Aorta (tissue), 5 donors: ENCODE data around the gene LRIG3. TPM values are rescaled to one million over a fixed set of nuclear protein-coding genes. Genes with fewer than 3 reads are reported as not detected.

Experiments
- ATAC-seq: fragments of 200-7000 bp; cut with Tn5 transposase; one replicate; pipeline ENCODE4 v1.9.1; 2022; ENCODE audit warnings: moderate library complexity; ENCODE audit not compliant: low FRiP score
- DNase-seq, 2 donors: peaks; one replicate each; pipeline ENCODE4 v3.0.0-alpha.2; 2020
- H3K27ac ChIP-seq, 2 donors: one replicate each; pipeline ENCODE4 v1.5.1; 2013; ENCODE audit warnings: low read length in 2 of 2, mild to moderate bottlenecking in 2 of 2, moderate library complexity in 2 of 2, control low read depth in 1 of 2, inconsistent platforms in 1 of 2, low read depth in 1 of 2
- H3K27me3 ChIP-seq, 2 donors: one replicate each; pipeline ENCODE4 v1.6.1; 2013; ENCODE audit warnings: control low read depth in 1 of 2, low read length in 1 of 2, mild to moderate bottlenecking in 1 of 2, moderate library complexity in 1 of 2; ENCODE audit not compliant: insufficient read depth in 2 of 2, control insufficient read depth in 1 of 2
- H3K36me3 ChIP-seq, 2 donors: one replicate each; pipeline ENCODE4 v1.6.1; 2013; ENCODE audit warnings: control low read depth in 1 of 2, low read length in 1 of 2, mild to moderate bottlenecking in 1 of 2; ENCODE audit not compliant: insufficient read depth in 2 of 2, control insufficient read depth in 1 of 2
- H3K4me1 ChIP-seq, 2 donors: one replicate each; pipeline ENCODE4 v1.6.1; 2013; ENCODE audit warnings: low read length in 2 of 2, control low read depth in 1 of 2, mild to moderate bottlenecking in 1 of 2, moderate library complexity in 1 of 2; ENCODE audit not compliant: insufficient read depth in 2 of 2, control insufficient read depth in 1 of 2
- H3K4me3 ChIP-seq, 2 donors: one replicate each; pipeline ENCODE4 v1.5.1; 2013; ENCODE audit warnings: low read length in 2 of 2, control low read depth in 1 of 2, mild to moderate bottlenecking in 1 of 2
- H3K9me3 ChIP-seq: one replicate; pipeline ENCODE4 v1.6.1; 2013; ENCODE audit warnings: mild to moderate bottlenecking, low read length; ENCODE audit not compliant: control insufficient read depth
- WGBS, 2 donors: extraction: QIAGEN DNeasy Blood & Tissue Kit; methylation state at CpG; one replicate each; pipeline ENCODE4 v1.1.7; 2013; 5-methylcytosine and 5-hydroxymethylcytosine counted together
- intact Hi-C, 2 donors: fragments of 100-400 bp; cut with DNase I; formaldehyde crosslinking; loops; one replicate each; pipeline versions ENCODE4 v1.14.2 to v1.15.0; 2022
- long read RNA-seq, 2 donors: library from polyadenylated mRNA; unstranded; transcript quantifications; one replicate each; pipeline ENCODE4 v2.0.0, GENCODE V29; 2020 to 2021
- polyA plus RNA-seq, 2 donors: library from polyadenylated mRNA; stranded (reverse); fragments of 200-250 nt; gene quantifications; one replicate each; pipeline ENCODE4 v1.2.3, GENCODE V29; 2013
- total RNA-seq, 2 donors: library from RNA; stranded (reverse); fragmentation: NEBNext Ultra II Directional; extraction: Animal tissue kit (Norgen Biotek cat#: 25700); gene quantifications; one replicate each; pipeline ENCODE4 v1.2.1, GENCODE V29; 2021
- donor health status: healthy with polysubstance abuse.
- donor health status: Bipolar disorder and iron deficiency.
- donor health status: DM: no; HTN: no; CAD: no.
- donor health status: DM: no; HTN: no; CAD: no.
- donor health status: DM: yes; HTN: yes; CAD: no.

Gene LRIG3, protein sequence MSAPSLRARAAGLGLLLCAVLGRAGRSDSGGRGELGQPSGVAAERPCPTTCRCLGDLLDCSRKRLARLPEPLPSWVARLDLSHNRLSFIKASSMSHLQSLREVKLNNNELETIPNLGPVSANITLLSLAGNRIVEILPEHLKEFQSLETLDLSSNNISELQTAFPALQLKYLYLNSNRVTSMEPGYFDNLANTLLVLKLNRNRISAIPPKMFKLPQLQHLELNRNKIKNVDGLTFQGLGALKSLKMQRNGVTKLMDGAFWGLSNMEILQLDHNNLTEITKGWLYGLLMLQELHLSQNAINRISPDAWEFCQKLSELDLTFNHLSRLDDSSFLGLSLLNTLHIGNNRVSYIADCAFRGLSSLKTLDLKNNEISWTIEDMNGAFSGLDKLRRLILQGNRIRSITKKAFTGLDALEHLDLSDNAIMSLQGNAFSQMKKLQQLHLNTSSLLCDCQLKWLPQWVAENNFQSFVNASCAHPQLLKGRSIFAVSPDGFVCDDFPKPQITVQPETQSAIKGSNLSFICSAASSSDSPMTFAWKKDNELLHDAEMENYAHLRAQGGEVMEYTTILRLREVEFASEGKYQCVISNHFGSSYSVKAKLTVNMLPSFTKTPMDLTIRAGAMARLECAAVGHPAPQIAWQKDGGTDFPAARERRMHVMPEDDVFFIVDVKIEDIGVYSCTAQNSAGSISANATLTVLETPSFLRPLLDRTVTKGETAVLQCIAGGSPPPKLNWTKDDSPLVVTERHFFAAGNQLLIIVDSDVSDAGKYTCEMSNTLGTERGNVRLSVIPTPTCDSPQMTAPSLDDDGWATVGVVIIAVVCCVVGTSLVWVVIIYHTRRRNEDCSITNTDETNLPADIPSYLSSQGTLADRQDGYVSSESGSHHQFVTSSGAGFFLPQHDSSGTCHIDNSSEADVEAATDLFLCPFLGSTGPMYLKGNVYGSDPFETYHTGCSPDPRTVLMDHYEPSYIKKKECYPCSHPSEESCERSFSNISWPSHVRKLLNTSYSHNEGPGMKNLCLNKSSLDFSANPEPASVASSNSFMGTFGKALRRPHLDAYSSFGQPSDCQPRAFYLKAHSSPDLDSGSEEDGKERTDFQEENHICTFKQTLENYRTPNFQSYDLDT
- total RNA-seq (10 to 100 TPM; 23.3 to 51.4 TPM), polyA plus RNA-seq (10 to 100 TPM in 1 of 2 donors, 1 to 10 TPM in 1; 3.3 to 17.1 TPM)
- long read RNA-seq, donor 1, full-length matches to known transcripts = 1 of 9 reads
- long read RNA-seq, donor 1, partial matches to known transcripts = 6 of 9 reads
- long read RNA-seq, donor 1, other reads (novel, unspliced or antisense) = 2 of 9 reads
- long read RNA-seq, donor 2, full-length matches to known transcripts = 13 of 21 reads
- long read RNA-seq, donor 2, partial matches to known transcripts = 1 of 21 reads
- long read RNA-seq, donor 2, other reads (novel, unspliced or antisense) = 7 of 21 reads

DNA sequence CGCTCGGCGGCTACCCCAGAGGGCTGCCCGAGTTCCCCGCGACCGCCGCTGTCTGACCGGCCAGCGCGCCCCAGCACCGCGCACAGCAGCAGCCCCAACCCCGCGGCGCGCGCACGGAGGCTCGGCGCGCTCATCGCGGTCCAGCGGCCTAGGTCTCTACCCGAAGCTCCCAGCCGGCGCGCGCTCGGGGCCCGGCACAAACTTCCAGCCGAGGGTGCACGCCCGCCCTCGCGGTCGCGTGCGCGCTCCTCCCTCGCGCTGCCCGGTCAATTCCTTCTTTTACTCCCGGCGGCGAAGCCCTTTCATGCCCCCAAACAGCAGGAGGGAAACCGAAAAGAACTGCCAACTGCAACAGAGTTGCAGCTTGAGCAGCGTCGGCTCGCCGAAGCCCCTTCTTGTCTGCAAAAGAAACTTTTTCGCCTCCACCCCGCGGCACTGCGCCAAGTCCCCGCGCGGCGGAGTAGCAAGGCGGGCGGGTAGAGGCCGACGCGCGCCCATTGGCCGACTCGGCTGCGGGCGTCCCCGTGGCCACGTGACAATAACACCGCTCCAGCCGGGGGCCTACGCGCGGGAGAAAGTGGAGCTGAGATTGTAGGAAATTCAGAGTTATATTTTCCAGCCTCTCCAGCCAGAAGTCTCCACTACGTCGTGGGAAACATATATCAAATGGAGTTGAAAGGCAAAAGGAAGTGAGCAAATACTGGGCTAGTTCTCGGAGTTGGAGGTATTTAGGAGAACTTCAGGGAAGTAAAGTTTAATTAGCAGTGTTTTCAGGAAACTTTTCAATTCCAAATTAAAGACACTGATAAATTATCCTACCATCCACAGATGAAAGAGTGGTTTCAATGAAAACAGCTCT is at the start of gene LRIG3:
Gene LRIG3, minus strand, starts transcription at position 403 of the 859 bp plus-strand sequence. Its CDS starts 269 bp downstream, at position 134.
- Histone ChIP-seq H3K4me1 (no peaks in the 10 kb centered on the region), H3K27ac (peak within 1 kb of the TSS; percentile 70 to 85), H3K36me3 (no peaks in the 10 kb centered on the region), H3K9me3 (no peaks in the 10 kb centered on the region), H3K4me3 (peak within 1 kb of the TSS; percentile 61 to 83), H3K27me3 (no peaks in the 10 kb centered on the region)
- DNase-seq (peak; percentile 92 to 96), ATAC-seq (peak; percentile 96)
- WGBS, 2 donors = 1% methylated on average over 80 of the region's 80 CpGs
- intact Hi-C loops = loop anchor here in 1 of 2 donors (1.0 to 10.0 kb wide), 2 partner anchors 121 to 164 kb away; no protein-coding TSS in a partner anchor

DNA sequence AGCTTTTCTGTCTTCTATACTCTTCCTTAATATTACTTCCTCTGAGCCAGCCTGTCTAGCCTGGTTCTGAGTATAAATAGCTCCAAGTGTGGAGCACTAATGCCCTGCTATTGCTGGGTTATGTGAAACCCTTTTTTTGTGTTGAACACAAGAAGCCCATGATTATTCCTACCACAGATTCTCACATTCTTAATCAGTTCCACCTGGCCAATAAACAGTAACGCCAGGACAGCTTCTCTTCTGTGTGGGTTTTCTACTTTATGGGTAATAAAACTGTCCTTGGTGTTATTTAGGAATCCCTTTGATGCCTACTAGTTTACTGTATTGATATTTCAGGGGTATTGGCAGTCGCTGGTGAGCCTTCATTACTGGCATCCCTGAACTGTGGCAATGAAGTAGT is 48.9 kb upstream of the LRIG3 start:
- Histone ChIP-seq H3K27me3 (no peaks in the 10 kb centered on the region), H3K9me3 (no peaks in the 10 kb centered on the region), H3K4me3 (no peak overlapping the region), H3K4me1 (no peaks in the 10 kb centered on the region), H3K27ac (no peak overlapping the region), H3K36me3 (no peaks in the 10 kb centered on the region)
- no peak for ATAC-seq
- intact Hi-C loops = no loop called here
- WGBS, 2 donors = 85 to 89% methylated on average over 2 of the region's 2 CpGs
- DNase-seq = no peak

DNA sequence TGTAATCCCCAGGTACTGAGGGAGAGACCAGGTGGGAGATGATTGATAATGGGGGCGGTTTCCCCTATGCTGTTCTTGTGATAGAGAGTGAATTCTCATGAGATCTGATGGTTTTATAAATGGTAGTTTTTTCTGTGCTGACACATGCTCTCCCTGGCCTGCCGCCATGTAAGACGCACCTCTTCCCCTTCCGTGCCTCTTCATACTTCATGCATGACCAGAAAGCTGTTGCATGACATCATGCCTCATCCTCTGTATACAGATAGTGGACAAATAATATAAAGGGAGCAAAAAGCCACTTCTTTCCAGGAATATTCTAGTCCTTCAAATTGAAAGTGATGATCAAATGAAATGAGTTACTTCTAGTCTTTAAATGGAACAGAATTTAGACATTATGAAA is 47.3 kb upstream of the LRIG3 start:
- WGBS, 2 donors = 70 to 76% methylated on average over 4 of the region's 4 CpGs

DNA sequence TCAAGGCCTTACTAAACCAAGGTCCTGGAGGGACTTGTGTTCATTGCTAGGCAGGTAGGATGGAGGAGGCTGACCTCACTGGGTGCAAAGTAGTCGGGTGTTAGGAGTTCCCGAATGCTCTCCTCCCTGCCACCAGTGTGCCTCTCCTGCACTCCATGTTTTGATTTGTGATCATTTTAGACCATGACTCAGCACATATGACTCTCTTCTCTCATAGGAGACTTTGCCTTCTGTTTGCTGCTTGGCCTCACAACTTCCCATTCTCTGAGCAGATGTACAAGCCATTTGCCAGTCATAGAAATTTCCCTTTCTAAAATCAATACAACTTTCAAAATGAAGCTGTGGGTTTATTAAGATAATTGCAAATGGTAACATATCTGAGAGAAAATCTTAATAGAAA is 46.6 kb upstream of the LRIG3 start:
- no peak for DNase-seq
- Histone ChIP-seq H3K4me1 (no peaks in the 10 kb centered on the region), H3K9me3 (no peaks in the 10 kb centered on the region), H3K36me3 (no peaks in the 10 kb centered on the region), H3K4me3 (no peak overlapping the region), H3K27ac (no peak overlapping the region), H3K27me3 (no peaks in the 10 kb centered on the region)
- 77 to 83% methylated on average over 2 of the region's 2 CpGs for WGBS, 2 donors
- intact Hi-C loops = no loop called here
- ATAC-seq = no peak

More for the DNA sequence above, 47.3 kb upstream of the LRIG3 start:
- intact Hi-C loops = no loop called here
- H3K27me3 ChIP-seq = no peaks in the 10 kb centered on the region
- no peaks in the 10 kb centered on the region for H3K36me3 ChIP-seq
- H3K4me1 ChIP-seq = no peaks in the 10 kb centered on the region
- ATAC-seq (no peak), DNase-seq (no peak)
- H3K27ac ChIP-seq = no peak overlapping the region
- no peak overlapping the region for H3K4me3 ChIP-seq
- H3K9me3 ChIP-seq = no peaks in the 10 kb centered on the region

DNA sequence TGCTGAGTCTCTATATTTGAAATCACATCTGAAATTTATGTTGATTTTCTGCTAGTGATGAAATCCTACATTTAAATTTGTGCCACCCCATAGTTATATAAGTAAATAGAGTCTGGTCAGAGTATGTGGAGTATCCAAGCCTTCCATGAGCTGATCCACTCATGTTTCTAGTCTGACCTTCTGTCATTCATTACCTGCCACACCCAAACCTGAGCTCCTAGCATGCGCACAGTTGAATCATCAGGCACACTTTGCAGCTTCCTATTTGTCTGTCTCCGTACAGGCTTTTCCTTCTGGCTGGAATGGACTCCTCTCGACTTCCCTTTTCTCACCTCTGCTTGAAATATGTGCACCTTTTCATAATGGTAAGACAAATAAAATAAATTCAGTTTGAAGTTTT is 45.3 kb upstream of the LRIG3 start:
- Histone ChIP-seq H3K36me3 (no peaks in the 10 kb centered on the region), H3K27me3 (no peaks in the 10 kb centered on the region), H3K27ac (no peak overlapping the region), H3K4me3 (no peak overlapping the region), H3K9me3 (no peaks in the 10 kb centered on the region), H3K4me1 (no peaks in the 10 kb centered on the region)
- 97 to 98% methylated on average over 3 of the region's 3 CpGs for WGBS, 2 donors
- DNase-seq = no peak
- intact Hi-C loops = no loop called here
- ATAC-seq = no peak

DNA sequence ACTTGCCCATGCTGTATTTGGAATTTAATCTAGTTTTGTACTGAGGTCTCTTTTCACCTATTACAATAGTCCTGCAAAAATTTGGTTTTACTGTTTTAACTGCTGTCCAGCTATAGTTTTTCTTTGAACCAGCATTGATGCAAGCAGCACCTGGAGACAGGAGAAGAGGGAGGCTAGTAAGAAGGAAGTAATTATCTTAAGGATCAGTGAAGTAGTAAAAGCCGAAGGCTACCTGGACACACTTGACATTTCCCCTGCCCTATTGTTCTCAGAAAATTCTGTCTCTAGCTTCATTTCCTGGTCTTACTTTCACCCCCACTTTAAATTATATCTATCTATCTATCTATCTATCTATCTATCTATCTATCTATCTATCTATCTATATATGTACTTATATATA is 43.5 kb upstream of the LRIG3 start:
- 95 to 96% methylated on average over 1 of the region's 1 CpG for WGBS, 2 donors
- DNase-seq (no peak), ATAC-seq (no peak)
- H3K9me3 ChIP-seq = no peaks in the 10 kb centered on the region
- intact Hi-C loops = no loop called here
- H3K4me3 ChIP-seq = no peak overlapping the region
- no peaks in the 10 kb centered on the region for H3K36me3 ChIP-seq
- H3K27ac ChIP-seq = no peak overlapping the region
- no peaks in the 10 kb centered on the region for H3K4me1 ChIP-seq
- no peaks in the 10 kb centered on the region for H3K27me3 ChIP-seq

DNA sequence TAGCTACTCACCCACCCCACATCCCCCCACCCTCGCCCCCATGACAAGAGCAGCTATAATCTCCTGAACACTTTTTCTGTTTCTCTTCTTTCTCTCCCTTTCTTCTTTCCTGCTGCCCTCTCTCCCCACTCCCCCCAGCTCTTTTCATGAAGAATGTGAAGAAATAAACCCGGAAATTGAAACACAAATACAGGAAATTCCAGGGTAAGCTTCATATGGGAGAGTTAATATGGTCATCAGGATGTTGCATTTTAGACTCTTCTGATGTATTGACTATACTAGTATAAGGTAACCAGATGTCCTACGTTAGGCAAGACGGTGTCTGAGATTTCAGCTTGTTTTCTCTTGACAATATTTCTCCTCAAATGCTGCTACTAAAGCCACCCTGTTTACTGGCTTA is 41.6 kb upstream of the LRIG3 start:
- Histone ChIP-seq H3K4me3 (no peak overlapping the region), H3K36me3 (no peaks in the 10 kb centered on the region), H3K9me3 (no peaks in the 10 kb centered on the region), H3K27me3 (no peaks in the 10 kb centered on the region), H3K27ac (no peak overlapping the region), H3K4me1 (no peaks in the 10 kb centered on the region)
- WGBS, 2 donors = 85 to 87% methylated on average over 4 of the region's 4 CpGs
- ATAC-seq (no peak), DNase-seq (no peak)
- intact Hi-C loops = no loop called here
